ENCODE data around the gene UBE2E1. TPM values are rescaled to one million over a fixed set of nuclear protein-coding genes. Genes with fewer than 3 reads are reported as not detected.

Gene UBE2E1
- total and polyA plus RNA-seq, 2 experiments from 2014 or later = 39.9 to 120 TPM

- no peak for TF ChIP-seq CREB1 (CRISPR knock-in tag; IDR thresholded peaks at IDR 0.05; ENCODE audit: low read depth)
- no peak for TF ChIP-seq ZNF114 (CRISPR knock-in tag; IDR thresholded peaks at IDR 0.05)
- TF ChIP-seq, protein P1, sequence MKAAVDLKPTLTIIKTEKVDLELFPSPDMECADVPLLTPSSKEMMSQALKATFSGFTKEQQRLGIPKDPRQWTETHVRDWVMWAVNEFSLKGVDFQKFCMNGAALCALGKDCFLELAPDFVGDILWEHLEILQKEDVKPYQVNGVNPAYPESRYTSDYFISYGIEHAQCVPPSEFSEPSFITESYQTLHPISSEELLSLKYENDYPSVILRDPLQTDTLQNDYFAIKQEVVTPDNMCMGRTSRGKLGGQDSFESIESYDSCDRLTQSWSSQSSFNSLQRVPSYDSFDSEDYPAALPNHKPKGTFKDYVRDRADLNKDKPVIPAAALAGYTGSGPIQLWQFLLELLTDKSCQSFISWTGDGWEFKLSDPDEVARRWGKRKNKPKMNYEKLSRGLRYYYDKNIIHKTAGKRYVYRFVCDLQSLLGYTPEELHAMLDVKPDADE (IDR thresholded peaks at IDR 0.05) = no peak
- TF ChIP-seq, protein P2, sequence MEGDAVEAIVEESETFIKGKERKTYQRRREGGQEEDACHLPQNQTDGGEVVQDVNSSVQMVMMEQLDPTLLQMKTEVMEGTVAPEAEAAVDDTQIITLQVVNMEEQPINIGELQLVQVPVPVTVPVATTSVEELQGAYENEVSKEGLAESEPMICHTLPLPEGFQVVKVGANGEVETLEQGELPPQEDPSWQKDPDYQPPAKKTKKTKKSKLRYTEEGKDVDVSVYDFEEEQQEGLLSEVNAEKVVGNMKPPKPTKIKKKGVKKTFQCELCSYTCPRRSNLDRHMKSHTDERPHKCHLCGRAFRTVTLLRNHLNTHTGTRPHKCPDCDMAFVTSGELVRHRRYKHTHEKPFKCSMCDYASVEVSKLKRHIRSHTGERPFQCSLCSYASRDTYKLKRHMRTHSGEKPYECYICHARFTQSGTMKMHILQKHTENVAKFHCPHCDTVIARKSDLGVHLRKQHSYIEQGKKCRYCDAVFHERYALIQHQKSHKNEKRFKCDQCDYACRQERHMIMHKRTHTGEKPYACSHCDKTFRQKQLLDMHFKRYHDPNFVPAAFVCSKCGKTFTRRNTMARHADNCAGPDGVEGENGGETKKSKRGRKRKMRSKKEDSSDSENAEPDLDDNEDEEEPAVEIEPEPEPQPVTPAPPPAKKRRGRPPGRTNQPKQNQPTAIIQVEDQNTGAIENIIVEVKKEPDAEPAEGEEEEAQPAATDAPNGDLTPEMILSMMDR (conservative IDR thresholded peaks at IDR 0.05; ENCODE audit: low read depth in 2 of 2) = no peak
- no peak for TF ChIP-seq STAT1 (IDR thresholded peaks at IDR 0.05; ENCODE audit: unreplicated experiment)
- no peak for TF ChIP-seq EZH2phosphoT487 (IDR thresholded peaks at IDR 0.05; ENCODE audit: unreplicated experiment)
- no peak for TF ChIP-seq ZNF331 (CRISPR knock-in tag; IDR thresholded peaks at IDR 0.05; ENCODE audit: low read depth)
Measured at GRCh38 chr3:23919628-23920027, 113.9 kb downstream of the UBE2E1 start (continued).

- peaks cover 14% of the 10 kb centered on the region for H4K20me1 ChIP-seq (replicated peaks; ENCODE audit: insufficient read depth)
- peaks cover 21% of the 10 kb centered on the region for H3K36me3 ChIP-seq (ENCODE audit: insufficient read depth)
- H2AFZ ChIP-seq = no peak overlapping the region
- H3F3A ChIP-seq (replicated peaks; ENCODE audit: low read depth) = peaks cover 23% of the 10 kb centered on the region
- H3K9me3 Mint-ChIP-seq = no peaks in the 10 kb centered on the region
- H3K79me2 ChIP-seq (replicated peaks; ENCODE audit: insufficient read depth) = peaks cover 33% of the 10 kb centered on the region
- H3K27me3 Mint-ChIP-seq (ENCODE audit: insufficient read depth, low read depth, poor library complexity) = peaks cover 28% of the 10 kb centered on the region
- H3K27me3 ChIP-seq (ENCODE audit: insufficient read depth) = peaks cover 10% of the 10 kb centered on the region
- TF ChIP-seq, protein P1 (IDR thresholded peaks at IDR 0.05) = no peak
- peak; percentile 8 for TF ChIP-seq POLR2AphosphoS5 (IDR thresholded peaks at IDR 0.05; ENCODE audit: low read depth)
- H3K27ac Mint-ChIP-seq = peak overlapping the region; percentile 53; the same call in 1 of the 2 replicates
- no peak overlapping the region for H3K4me3 ChIP-seq
- H3K4me1 ChIP-seq (ENCODE audit: insufficient read depth) = peaks cover 18% of the 10 kb centered on the region
- 0 out of 2 replicates have a peak overlapping the region, but pooled peaks have one; percentile 6 for H3K4me2 ChIP-seq
- peak overlapping the region; percentile 100 for H3K4me3 Mint-ChIP-seq
- peaks cover 49% of the 10 kb centered on the region for H3K36me3 Mint-ChIP-seq (ENCODE audit: low read depth)
- peaks cover 29% of the 10 kb centered on the region for H3K4me1 Mint-ChIP-seq
- peak overlapping the region; percentile 28; the same call in 1 of the 2 replicates for H3K27ac ChIP-seq (ENCODE audit: low read depth)
- no peaks in the 10 kb centered on the region for H3K9me2 ChIP-seq (ENCODE audit: insufficient read depth)
- no peak for DNase-seq (ENCODE audit: low spot score)
- no peak for ATAC-seq
Measured at GRCh38 chr3:23920151-23920655, 114.4 kb downstream of the UBE2E1 start.

DNA sequence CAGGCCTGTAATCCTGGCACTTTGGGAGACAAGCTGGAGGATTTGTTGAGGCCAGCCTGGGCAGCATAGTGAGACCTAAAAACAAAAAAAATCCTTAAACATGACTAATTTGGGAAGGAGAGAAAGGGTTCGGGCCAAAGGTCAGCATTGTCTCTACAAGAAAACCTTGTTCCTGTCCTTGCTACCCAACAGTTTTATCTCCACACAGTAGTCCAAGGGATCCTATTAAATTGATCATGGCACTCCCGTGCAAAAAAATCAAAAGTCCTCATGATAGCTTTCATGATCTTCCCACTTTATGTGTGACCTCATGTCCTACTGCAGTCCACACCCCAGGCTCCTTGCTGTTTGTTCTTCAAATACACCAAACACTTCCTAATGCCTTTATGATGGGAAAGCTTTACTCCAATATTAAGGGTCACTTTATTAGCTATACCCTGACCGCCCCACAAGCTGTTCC, 115.3 kb downstream of the UBE2E1 start:
- Mint-ChIP-seq H3K4me1 (peaks cover 22% of the 10 kb centered on the region), H3K9me3 (no peaks in the 10 kb centered on the region), H3K27ac (peak overlapping the region; percentile 65; the same call in 1 of the 2 replicates), H3K27me3 (ENCODE audit: insufficient read depth, low read depth, poor library complexity) (peaks cover 24% of the 10 kb centered on the region), H3K36me3 (ENCODE audit: low read depth) (peaks cover 49% of the 10 kb centered on the region), H3K4me3 (no peak overlapping the region)
- peaks cover 25% of the 10 kb centered on the region for H3K79me2 ChIP-seq (replicated peaks; ENCODE audit: insufficient read depth)
- DNase-seq (ENCODE audit: low spot score) (no peak), ATAC-seq (no peak)
- peak overlapping the region; percentile 24; the same call in 1 of the 2 replicates for H3K27ac ChIP-seq (ENCODE audit: low read depth)
- no peak overlapping the region for H3K4me3 ChIP-seq
- peaks cover 1% of the 10 kb centered on the region; the same call in 1 of the 2 replicates for H3K27me3 ChIP-seq (ENCODE audit: insufficient read depth)
- H4K20me1 ChIP-seq (replicated peaks; ENCODE audit: insufficient read depth) = peaks cover 14% of the 10 kb centered on the region
- H2AFZ ChIP-seq = no peak overlapping the region
- H3K4me1 ChIP-seq (ENCODE audit: insufficient read depth) = peaks cover 11% of the 10 kb centered on the region
- peaks cover 21% of the 10 kb centered on the region for H3K36me3 ChIP-seq (ENCODE audit: insufficient read depth)
- TF ChIP-seq, protein P1 (IDR thresholded peaks at IDR 0.05) = no peak
- TF ChIP-seq EZH2phosphoT487 (IDR thresholded peaks at IDR 0.05; ENCODE audit: unreplicated experiment) (no peak), POLR2AphosphoS5 (IDR thresholded peaks at IDR 0.05; ENCODE audit: low read depth) (peak; percentile 49; the same call in 1 of the 2 replicates)
- H3K4me2 ChIP-seq = no peak overlapping the region
- peaks cover 23% of the 10 kb centered on the region for H3F3A ChIP-seq (replicated peaks; ENCODE audit: low read depth)
- no peaks in the 10 kb centered on the region for H3K9me2 ChIP-seq (ENCODE audit: insufficient read depth)

All from GM23338 (cell line).